Epithelial cell of esophagus (primary cell): ENCODE results near the gene OLFML1.

Experiments
- DNase-seq: peaks from one replicate; pipeline ENCODE4 v3.0.0; 2010; ENCODE audit warnings: low read depth
- H3K4me3 ChIP-seq: 2 replicates; pipeline ENCODE4 v1.5.1; 2011; ENCODE audit warnings: mild to moderate bottlenecking, low read length, control low read depth
- CTCF ChIP-seq: IDR thresholded peaks from 2 replicates; pipeline ENCODE4 v1.5.1; 2011; ENCODE audit warnings: low read depth, mild to moderate bottlenecking, low read length, control low read depth, inconsistent platforms; ENCODE audit not compliant: insufficient read depth; ENCODE audit errors: missing control alignments

Gene OLFML1

DNA sequence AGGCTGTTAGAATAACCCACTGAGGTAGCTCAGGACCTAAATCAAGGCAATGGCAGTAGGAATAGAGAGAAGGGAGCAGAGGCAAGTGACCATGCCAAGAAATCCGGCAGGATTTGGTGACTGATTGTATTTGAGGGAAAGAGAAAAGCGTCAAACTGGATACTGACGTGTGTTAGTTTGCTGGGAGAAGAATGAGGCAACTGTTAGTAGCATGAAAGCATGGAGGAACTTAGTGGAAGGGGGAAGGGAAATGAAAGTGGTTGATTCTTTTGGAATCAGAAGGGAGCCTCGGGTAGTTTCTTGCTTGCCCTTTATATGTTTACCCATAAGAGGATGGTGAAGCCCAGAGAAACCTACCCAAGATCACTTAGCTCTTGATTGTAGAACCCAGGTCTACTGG, 36.8 kb downstream of the OLFML1 start:
- TF ChIP-seq CTCF, result no peak
- DNase-seq, result no peak
- no peak overlapping the region for H3K4me3 ChIP-seq

DNA sequence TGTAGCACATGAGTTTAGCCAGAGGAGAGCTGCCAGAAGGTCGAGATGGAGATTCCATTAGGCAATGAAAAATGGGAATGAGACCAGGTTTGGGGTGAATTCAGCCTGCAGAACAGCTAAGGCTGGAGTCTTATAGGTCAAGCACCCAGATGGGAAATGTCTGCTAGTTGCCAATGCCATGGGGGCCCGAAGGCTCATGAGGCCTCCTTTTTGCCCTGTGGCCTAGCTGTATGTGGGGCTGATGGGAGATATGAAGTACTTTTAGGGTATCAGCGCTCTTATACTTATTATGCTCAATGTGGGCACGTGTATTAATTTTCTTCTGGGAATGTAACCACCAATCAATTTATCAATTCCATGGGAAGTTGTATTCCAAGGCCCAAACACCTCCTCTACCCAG, 37.2 kb downstream of the OLFML1 start:
- no peak for TF ChIP-seq CTCF
- DNase-seq, result no peak

GRCh38 chr11:7523416-7524210, 38.3 kb downstream of the OLFML1 start:
- H3K4me3 ChIP-seq, result no peak overlapping the region
- no peak for TF ChIP-seq CTCF
- DNase-seq, result no peak

More for the DNA sequence above, 37.2 kb downstream of the OLFML1 start:
- H3K4me3 ChIP-seq, result no peak overlapping the region

GRCh38 chr11:7524462-7525235, 39.3 kb downstream of the OLFML1 start:
- no peak for TF ChIP-seq CTCF
- H3K4me3 ChIP-seq, result no peak overlapping the region
- peak; percentile 78 for DNase-seq

GRCh38 chr11:7525424-7525823, 40.1 kb downstream of the OLFML1 start:
- no peak for TF ChIP-seq CTCF
- H3K4me3 ChIP-seq, result no peak overlapping the region
- no peak for DNase-seq

DNA sequence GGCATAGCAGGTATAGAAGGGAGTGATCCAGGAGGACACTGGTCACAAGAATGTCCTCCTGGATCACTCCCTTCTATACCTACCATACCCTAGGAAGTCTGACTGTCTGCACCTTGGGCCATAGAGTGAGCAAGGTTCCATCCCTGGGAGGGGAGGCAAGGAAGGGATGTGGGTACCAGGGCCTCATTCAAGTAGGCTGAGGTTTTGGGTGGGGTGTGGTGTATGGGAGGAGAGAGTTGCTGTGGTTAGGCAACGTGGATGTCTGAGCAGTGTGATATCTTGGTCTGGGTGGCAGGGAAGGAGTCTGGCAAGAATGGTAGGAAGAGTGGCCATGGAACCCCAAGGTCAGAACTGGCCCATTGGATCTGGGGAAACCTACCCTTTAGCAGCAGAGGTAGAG, 41.7 kb downstream of the OLFML1 start:
- H3K4me3 ChIP-seq, result no peak overlapping the region
- no peak for DNase-seq
- no peak for TF ChIP-seq CTCF
